ENCODE results near the gene CLDN2. TPM values are rescaled to one million over a fixed set of nuclear protein-coding genes. Genes with fewer than 3 reads are reported as not detected.

Gene CLDN2
- total and polyA plus RNA-seq, 2 of the 13 experiments (the other 11 are each of a cell fraction or from before 2014, with no cell fraction given) = 1.3 to 1.5 TPM

DNA sequence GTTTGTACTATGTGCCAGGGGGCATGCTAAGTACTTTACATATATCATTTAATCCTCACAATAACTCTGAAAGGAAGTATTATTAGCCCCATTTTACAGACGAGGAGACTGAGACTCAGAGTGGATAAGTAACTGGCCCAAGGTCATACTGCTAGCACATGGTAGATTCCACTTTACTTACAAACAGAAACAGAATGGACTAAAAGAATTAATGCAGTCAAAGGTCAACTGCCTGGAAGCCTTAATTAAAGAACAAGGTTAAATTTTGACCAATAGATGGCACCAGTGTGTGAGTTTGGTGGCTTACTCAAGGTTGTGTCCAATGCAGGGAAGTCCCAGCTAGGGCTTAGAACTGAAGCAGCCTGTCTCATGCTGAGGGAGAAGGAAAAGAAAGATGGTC, 21.7 kb upstream of the CLDN2 start (continued):
- TF ChIP-seq, protein P1, sequence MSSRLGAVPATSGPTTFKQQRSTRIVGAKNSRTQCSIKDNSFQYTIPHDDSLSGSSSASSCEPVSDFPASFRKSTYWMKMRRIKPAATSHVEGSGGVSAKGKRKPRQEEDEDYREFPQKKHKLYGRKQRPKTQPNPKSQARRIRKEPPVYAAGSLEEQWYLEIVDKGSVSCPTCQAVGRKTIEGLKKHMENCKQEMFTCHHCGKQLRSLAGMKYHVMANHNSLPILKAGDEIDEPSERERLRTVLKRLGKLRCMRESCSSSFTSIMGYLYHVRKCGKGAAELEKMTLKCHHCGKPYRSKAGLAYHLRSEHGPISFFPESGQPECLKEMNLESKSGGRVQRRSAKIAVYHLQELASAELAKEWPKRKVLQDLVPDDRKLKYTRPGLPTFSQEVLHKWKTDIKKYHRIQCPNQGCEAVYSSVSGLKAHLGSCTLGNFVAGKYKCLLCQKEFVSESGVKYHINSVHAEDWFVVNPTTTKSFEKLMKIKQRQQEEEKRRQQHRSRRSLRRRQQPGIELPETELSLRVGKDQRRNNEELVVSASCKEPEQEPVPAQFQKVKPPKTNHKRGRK (CRISPR knock-in tag; IDR thresholded peaks at IDR 0.05) = no peak
- TF ChIP-seq, protein P2, sequence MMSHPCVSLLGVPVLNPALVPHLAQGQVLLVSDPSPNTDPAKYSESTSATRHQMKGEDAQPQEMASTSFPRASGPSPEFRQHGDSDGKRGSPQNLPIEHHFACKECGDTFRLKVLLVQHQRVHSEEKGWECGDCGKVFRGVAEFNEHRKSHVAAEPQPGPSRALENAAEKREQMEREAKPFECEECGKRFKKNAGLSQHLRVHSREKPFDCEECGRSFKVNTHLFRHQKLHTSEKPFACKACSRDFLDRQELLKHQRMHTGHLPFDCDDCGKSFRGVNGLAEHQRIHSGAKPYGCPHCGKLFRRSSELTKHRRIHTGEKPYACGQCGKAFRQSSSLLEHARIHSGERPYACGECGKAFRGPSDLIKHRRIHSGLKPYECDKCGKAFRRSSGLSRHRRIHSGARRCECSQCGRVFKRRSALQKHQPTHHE (CRISPR knock-in tag; IDR thresholded peaks at IDR 0.05; ENCODE audit: borderline replicate concordance) = no peak
- TF ChIP-seq, protein P3, sequence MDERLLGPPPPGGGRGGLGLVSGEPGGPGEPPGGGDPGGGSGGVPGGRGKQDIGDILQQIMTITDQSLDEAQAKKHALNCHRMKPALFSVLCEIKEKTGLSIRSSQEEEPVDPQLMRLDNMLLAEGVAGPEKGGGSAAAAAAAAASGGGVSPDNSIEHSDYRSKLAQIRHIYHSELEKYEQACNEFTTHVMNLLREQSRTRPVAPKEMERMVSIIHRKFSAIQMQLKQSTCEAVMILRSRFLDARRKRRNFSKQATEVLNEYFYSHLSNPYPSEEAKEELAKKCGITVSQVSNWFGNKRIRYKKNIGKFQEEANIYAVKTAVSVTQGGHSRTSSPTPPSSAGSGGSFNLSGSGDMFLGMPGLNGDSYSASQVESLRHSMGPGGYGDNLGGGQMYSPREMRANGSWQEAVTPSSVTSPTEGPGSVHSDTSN (CRISPR knock-in tag; IDR thresholded peaks at IDR 0.05) = no peak
- TF ChIP-seq NFIB (CRISPR knock-in tag; IDR thresholded peaks at IDR 0.05; ENCODE audit: borderline replicate concordance) = no peak
- TF ChIP-seq ETV6 (CRISPR knock-in tag; conservative IDR thresholded peaks at IDR 0.05) = no peak
- no peak for TF ChIP-seq ZNF432 (CRISPR knock-in tag; IDR thresholded peaks at IDR 0.05; ENCODE audit: borderline replicate concordance)
- no peak for TF ChIP-seq MAFG (CRISPR knock-in tag; IDR thresholded peaks at IDR 0.05)
- no peak for TF ChIP-seq JUN (CRISPR knock-in tag; IDR thresholded peaks at IDR 0.05)
- no peak for TF ChIP-seq ZNF567 (CRISPR knock-in tag; IDR thresholded peaks at IDR 0.05; ENCODE audit: borderline replicate concordance)
- TF ChIP-seq, protein P4, sequence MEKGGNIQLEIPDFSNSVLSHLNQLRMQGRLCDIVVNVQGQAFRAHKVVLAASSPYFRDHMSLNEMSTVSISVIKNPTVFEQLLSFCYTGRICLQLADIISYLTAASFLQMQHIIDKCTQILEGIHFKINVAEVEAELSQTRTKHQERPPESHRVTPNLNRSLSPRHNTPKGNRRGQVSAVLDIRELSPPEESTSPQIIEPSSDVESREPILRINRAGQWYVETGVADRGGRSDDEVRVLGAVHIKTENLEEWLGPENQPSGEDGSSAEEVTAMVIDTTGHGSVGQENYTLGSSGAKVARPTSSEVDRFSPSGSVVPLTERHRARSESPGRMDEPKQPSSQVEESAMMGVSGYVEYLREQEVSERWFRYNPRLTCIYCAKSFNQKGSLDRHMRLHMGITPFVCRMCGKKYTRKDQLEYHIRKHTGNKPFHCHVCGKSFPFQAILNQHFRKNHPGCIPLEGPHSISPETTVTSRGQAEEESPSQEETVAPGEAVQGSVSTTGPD (CRISPR knock-in tag; IDR thresholded peaks at IDR 0.05) = no peak
- no peak for TF ChIP-seq EHMT2 (IDR thresholded peaks at IDR 0.05; ENCODE audit: borderline replicate concordance, low read depth, low read length)
- no peak for TF ChIP-seq ZNF598 (CRISPR knock-in tag; IDR thresholded peaks at IDR 0.05; ENCODE audit: borderline replicate concordance)
- TF ChIP-seq ZNF549 (CRISPR knock-in tag; IDR thresholded peaks at IDR 0.05) = no peak
- TF ChIP-seq ZNF629 (CRISPR knock-in tag; conservative IDR thresholded peaks at IDR 0.05) = peak; percentile 98
- TF ChIP-seq HMG20A (CRISPR knock-in tag; IDR thresholded peaks at IDR 0.05; ENCODE audit: borderline replicate concordance) = no peak
- TF ChIP-seq BRD4 (CRISPR knock-in tag; IDR thresholded peaks at IDR 0.05) = no peak
- TF ChIP-seq, protein P5, sequence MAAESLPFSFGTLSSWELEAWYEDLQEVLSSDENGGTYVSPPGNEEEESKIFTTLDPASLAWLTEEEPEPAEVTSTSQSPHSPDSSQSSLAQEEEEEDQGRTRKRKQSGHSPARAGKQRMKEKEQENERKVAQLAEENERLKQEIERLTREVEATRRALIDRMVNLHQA (CRISPR knock-in tag; IDR thresholded peaks at IDR 0.05) = no peak
- TF ChIP-seq MATR3 (CRISPR knock-in tag; IDR thresholded peaks at IDR 0.05) = no peak
- no peak for TF ChIP-seq MZF1 (CRISPR knock-in tag; IDR thresholded peaks at IDR 0.05; ENCODE audit: borderline replicate concordance)
- no peak for TF ChIP-seq EEA1 (CRISPR knock-in tag; IDR thresholded peaks at IDR 0.05; ENCODE audit: borderline replicate concordance)
- peak; percentile 63 for TF ChIP-seq SMC3 (IDR thresholded peaks at IDR 0.05; ENCODE audit: low read length)
- TF ChIP-seq, protein P6, sequence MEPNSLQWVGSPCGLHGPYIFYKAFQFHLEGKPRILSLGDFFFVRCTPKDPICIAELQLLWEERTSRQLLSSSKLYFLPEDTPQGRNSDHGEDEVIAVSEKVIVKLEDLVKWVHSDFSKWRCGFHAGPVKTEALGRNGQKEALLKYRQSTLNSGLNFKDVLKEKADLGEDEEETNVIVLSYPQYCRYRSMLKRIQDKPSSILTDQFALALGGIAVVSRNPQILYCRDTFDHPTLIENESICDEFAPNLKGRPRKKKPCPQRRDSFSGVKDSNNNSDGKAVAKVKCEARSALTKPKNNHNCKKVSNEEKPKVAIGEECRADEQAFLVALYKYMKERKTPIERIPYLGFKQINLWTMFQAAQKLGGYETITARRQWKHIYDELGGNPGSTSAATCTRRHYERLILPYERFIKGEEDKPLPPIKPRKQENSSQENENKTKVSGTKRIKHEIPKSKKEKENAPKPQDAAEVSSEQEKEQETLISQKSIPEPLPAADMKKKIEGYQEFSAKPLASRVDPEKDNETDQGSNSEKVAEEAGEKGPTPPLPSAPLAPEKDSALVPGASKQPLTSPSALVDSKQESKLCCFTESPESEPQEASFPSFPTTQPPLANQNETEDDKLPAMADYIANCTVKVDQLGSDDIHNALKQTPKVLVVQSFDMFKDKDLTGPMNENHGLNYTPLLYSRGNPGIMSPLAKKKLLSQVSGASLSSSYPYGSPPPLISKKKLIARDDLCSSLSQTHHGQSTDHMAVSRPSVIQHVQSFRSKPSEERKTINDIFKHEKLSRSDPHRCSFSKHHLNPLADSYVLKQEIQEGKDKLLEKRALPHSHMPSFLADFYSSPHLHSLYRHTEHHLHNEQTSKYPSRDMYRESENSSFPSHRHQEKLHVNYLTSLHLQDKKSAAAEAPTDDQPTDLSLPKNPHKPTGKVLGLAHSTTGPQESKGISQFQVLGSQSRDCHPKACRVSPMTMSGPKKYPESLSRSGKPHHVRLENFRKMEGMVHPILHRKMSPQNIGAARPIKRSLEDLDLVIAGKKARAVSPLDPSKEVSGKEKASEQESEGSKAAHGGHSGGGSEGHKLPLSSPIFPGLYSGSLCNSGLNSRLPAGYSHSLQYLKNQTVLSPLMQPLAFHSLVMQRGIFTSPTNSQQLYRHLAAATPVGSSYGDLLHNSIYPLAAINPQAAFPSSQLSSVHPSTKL (CRISPR knock-in tag; IDR thresholded peaks at IDR 0.05) = no peak

All from HepG2 (cell line).